PC-9 (cell line): ENCODE data around the gene ASGR2.

Source experiments
- EZH2 ChIP-seq: fragments of 200-600 bp; sonication (generic); IDR thresholded peaks from 2 replicates; pipeline ENCODE4 v1.8.0; 2017; ENCODE audit warnings: antibody characterized with exemption, low read depth
- TF ChIP-seq, protein P1 (sequence below): fragments of 200-600 bp; sonication (generic); conservative IDR thresholded peaks from 2 replicates; pipeline ENCODE4 v1.6.1; 2017; ENCODE audit warnings: mixed run types, antibody characterized with exemption, mild to moderate bottlenecking, moderate library complexity

DNA sequence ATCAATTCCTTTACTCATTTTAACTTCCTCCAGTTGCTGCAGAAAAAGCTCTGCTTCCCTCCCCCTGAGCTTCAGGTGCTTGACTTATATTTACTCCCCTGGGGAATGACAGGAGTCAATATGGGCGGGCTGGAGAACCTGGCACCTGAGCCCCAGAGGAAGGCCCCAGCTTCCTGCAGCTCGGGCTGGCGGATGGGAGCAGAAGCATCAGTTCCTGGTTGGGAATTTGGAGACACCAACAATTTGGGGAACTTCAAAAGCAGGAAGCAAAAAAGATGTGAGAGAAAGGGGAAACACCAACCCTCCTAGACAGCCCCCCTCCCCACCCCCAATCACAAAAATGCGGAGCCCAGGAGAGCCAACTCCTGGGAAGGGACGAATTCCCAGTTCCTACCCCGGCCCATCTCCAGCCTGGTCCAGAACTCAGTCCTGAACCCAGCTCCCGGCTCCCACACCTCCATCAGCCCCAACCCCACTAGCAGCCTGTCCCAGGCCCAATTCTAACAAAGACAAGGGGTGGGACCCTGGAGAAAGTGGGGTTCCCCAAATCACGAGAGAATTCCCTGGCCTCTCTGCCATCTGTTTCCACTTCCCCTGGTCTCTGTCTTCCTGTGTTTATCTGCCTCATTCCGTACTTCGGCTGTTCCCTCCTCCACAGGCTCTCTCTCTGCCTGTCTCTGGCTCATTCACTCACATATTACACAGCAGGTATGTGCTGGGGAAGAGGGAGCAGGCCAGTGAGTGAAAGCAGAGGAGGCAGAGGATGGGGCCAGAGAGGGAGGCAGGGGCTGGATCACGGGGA, 16.2 kb upstream of the ASGR2 start:
- TF ChIP-seq, protein P1, sequence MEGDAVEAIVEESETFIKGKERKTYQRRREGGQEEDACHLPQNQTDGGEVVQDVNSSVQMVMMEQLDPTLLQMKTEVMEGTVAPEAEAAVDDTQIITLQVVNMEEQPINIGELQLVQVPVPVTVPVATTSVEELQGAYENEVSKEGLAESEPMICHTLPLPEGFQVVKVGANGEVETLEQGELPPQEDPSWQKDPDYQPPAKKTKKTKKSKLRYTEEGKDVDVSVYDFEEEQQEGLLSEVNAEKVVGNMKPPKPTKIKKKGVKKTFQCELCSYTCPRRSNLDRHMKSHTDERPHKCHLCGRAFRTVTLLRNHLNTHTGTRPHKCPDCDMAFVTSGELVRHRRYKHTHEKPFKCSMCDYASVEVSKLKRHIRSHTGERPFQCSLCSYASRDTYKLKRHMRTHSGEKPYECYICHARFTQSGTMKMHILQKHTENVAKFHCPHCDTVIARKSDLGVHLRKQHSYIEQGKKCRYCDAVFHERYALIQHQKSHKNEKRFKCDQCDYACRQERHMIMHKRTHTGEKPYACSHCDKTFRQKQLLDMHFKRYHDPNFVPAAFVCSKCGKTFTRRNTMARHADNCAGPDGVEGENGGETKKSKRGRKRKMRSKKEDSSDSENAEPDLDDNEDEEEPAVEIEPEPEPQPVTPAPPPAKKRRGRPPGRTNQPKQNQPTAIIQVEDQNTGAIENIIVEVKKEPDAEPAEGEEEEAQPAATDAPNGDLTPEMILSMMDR = no peak
- TF ChIP-seq EZH2 = no peak
